ENCODE measurements around the gene ELP1. TPM values are rescaled to one million over a fixed set of nuclear protein-coding genes. Genes with fewer than 3 reads are reported as not detected.

Gene ELP1
- total RNA-seq, 1 donor from 2014 or later = 30.8 TPM

- DNase-seq (ENCODE audit: low read depth, low spot score) = no peak
Observed at GRCh38 chr9:108884701-108885100, 49.2 kb downstream of the ELP1 start.

- no peak for DNase-seq (ENCODE audit: low read depth, low spot score)
Observed at GRCh38 chr9:108883085-108883484, 50.8 kb downstream of the ELP1 start.

GRCh38 chr9:108882052-108882888 lies 51.7 kb downstream of the ELP1 start:
- no peak for DNase-seq (ENCODE audit: low read depth, low spot score)

- DNase-seq (ENCODE audit: low read depth, low spot score) = no peak
Observed at GRCh38 chr9:108880738-108881316, 53.1 kb downstream of the ELP1 start.

- DNase-seq (ENCODE audit: low read depth, low spot score) = no peak
Observed at GRCh38 chr9:108877524-108877923, 56.4 kb downstream of the ELP1 start.

GRCh38 chr9:108876425-108876824 lies 57.5 kb downstream of the ELP1 start:
- DNase-seq (ENCODE audit: low read depth, low spot score) = no peak

GRCh38 chr9:108874058-108874788 lies 59.7 kb downstream of the ELP1 start:
- no peak for DNase-seq (ENCODE audit: low read depth, low spot score)

GRCh38 chr9:108869092-108869725 lies 64.7 kb downstream of the ELP1 start:
- no peak for DNase-seq (ENCODE audit: low read depth, low spot score)

GRCh38 chr9:108867829-108868228 lies 66.1 kb downstream of the ELP1 start:
- no peak for DNase-seq (ENCODE audit: low read depth, low spot score)

GRCh38 chr9:108867116-108867515 lies 66.8 kb downstream of the ELP1 start:
- no peak for DNase-seq (ENCODE audit: low read depth, low spot score)

- DNase-seq (ENCODE audit: low read depth, low spot score) = no peak
Observed at GRCh38 chr9:108866001-108866420, 67.9 kb downstream of the ELP1 start.

- DNase-seq (ENCODE audit: low read depth, low spot score) = no peak
Observed at GRCh38 chr9:108865037-108865436, 68.9 kb downstream of the ELP1 start.

- no peak for DNase-seq (ENCODE audit: low read depth, low spot score)
Observed at GRCh38 chr9:108864446-108864845, 69.5 kb downstream of the ELP1 start.

GRCh38 chr9:108863891-108864290 lies 70.0 kb downstream of the ELP1 start:
- no peak for DNase-seq (ENCODE audit: low read depth, low spot score)

- no peak for DNase-seq (ENCODE audit: low read depth, low spot score)
Observed at GRCh38 chr9:108861997-108862396, 71.9 kb downstream of the ELP1 start, which contains the start of gene ACTL7A. Gene ACTL7A (plus strand): TSS chr9:108862266. CDS start chr9:108862323, 57 bp downstream.

- DNase-seq (ENCODE audit: low read depth, low spot score) = no peak
Observed at GRCh38 chr9:108861464-108861863, 72.5 kb downstream of the ELP1 start.

- DNase-seq (ENCODE audit: low read depth, low spot score) = no peak
Observed at GRCh38 chr9:108860764-108861163, 73.2 kb downstream of the ELP1 start.

- DNase-seq (ENCODE audit: low read depth, low spot score) = no peak
Observed at GRCh38 chr9:108860354-108860753, 73.6 kb downstream of the ELP1 start.

- DNase-seq (ENCODE audit: low read depth, low spot score) = no peak
Observed at GRCh38 chr9:108859459-108860114, 74.3 kb downstream of the ELP1 start.

- DNase-seq (ENCODE audit: low read depth, low spot score) = no peak
Observed at GRCh38 chr9:108857572-108857971, 76.4 kb downstream of the ELP1 start.

- DNase-seq (ENCODE audit: low read depth, low spot score) = no peak
Observed at GRCh38 chr9:108855888-108856287, 78.0 kb downstream of the ELP1 start, which contains the start of gene ACTL7B. Gene ACTL7B (minus strand): TSS chr9:108855986. CDS start chr9:108855930, 56 bp downstream.
